HL-60 (cell line): ENCODE data around the gene ANO2.

Experiments
- DNase-seq, 2 experiments: peaks; one replicate each; pipeline ENCODE4 v3.0.0-alpha.2; 2010 to 2020; ENCODE audit warnings: low read depth in 1 of 2, low spot score in 1 of 2
- H3K27ac ChIP-seq: fragments of 250-450 bp; sonication (Bioruptor Pico); replicated peaks from 2 replicates; pipeline ENCODE4 v1.5.1; 2020; ENCODE audit warnings: mild to moderate bottlenecking, moderate library complexity
- H3K27me3 ChIP-seq: fragments of 250-450 bp; sonication (Bioruptor Pico); 2 replicates; pipeline ENCODE4 v1.5.1; 2021; ENCODE audit warnings: mild to moderate bottlenecking, moderate library complexity; ENCODE audit not compliant: insufficient read depth, poor library complexity, severe bottlenecking
- H3K4me3 ChIP-seq: replicated peaks from 2 replicates; pipeline ENCODE4 v1.5.1; 2011; ENCODE audit warnings: mild to moderate bottlenecking, control low read depth, low read length; ENCODE audit not compliant: insufficient read depth
- CTCF ChIP-seq: IDR thresholded peaks from one replicate; pipeline ENCODE4 v1.5.1; 2011; ENCODE audit warnings: low read length, control low read depth, inconsistent platforms; ENCODE audit not compliant: insufficient read depth
- GABPA ChIP-seq: IDR thresholded peaks from 2 replicates; pipeline ENCODE4 v1.6.1; 2012; ENCODE audit warnings: low read depth
- POLR2AphosphoS5 ChIP-seq: IDR thresholded peaks from 2 replicates; pipeline ENCODE4 v1.6.1; 2012; ENCODE audit warnings: low read depth
- SPI1 ChIP-seq: IDR thresholded peaks from 2 replicates; pipeline ENCODE4 v1.6.1; 2012; ENCODE audit warnings: low read depth, mild to moderate bottlenecking, borderline replicate concordance
- TF ChIP-seq, protein P1 (sequence below): IDR thresholded peaks from 2 replicates; pipeline ENCODE4 v1.6.1; 2012; ENCODE audit warnings: low read depth; ENCODE audit not compliant: insufficient replicate concordance

ANO2 gene

GRCh38 chr12:5620896-5621295 is 324.2 kb downstream of the ANO2 start:
- Histone ChIP-seq H3K27me3 (no peaks in the 10 kb centered on the region), H3K4me3 (no peak overlapping the region), H3K27ac (no peak overlapping the region)
- DNase-seq, result no peak
- TF ChIP-seq GABPA (no peak), CTCF (no peak), POLR2AphosphoS5 (no peak), SPI1 (no peak)
- TF ChIP-seq, protein P1, sequence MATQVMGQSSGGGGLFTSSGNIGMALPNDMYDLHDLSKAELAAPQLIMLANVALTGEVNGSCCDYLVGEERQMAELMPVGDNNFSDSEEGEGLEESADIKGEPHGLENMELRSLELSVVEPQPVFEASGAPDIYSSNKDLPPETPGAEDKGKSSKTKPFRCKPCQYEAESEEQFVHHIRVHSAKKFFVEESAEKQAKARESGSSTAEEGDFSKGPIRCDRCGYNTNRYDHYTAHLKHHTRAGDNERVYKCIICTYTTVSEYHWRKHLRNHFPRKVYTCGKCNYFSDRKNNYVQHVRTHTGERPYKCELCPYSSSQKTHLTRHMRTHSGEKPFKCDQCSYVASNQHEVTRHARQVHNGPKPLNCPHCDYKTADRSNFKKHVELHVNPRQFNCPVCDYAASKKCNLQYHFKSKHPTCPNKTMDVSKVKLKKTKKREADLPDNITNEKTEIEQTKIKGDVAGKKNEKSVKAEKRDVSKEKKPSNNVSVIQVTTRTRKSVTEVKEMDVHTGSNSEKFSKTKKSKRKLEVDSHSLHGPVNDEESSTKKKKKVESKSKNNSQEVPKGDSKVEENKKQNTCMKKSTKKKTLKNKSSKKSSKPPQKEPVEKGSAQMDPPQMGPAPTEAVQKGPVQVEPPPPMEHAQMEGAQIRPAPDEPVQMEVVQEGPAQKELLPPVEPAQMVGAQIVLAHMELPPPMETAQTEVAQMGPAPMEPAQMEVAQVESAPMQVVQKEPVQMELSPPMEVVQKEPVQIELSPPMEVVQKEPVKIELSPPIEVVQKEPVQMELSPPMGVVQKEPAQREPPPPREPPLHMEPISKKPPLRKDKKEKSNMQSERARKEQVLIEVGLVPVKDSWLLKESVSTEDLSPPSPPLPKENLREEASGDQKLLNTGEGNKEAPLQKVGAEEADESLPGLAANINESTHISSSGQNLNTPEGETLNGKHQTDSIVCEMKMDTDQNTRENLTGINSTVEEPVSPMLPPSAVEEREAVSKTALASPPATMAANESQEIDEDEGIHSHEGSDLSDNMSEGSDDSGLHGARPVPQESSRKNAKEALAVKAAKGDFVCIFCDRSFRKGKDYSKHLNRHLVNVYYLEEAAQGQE, result no peak

DNA sequence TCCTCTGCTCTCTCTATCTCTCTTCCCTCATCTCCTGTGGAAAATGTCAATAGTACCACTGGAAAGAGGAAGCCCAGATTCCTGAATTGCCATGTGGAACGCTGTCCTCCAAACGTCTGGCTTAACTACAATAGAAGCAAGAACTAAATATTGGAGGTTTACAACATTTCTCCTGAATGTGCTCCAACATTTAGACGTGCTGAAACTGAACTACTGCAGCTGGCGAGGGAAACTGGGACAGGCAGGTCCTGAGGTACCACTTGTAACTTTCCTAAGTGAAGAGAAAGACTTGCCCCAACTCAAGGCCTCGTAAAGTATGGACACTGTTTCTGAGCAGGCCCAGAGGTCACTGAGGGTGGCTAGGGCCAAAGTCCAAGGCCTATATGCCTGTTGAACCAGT is 325.4 kb downstream of the ANO2 start:
- Histone ChIP-seq H3K27me3 (no peaks in the 10 kb centered on the region), H3K27ac (no peak overlapping the region), H3K4me3 (no peak overlapping the region)
- TF ChIP-seq GABPA, result no peak
- no peak for TF ChIP-seq POLR2AphosphoS5
- TF ChIP-seq, protein P1, result no peak
- no peak for TF ChIP-seq SPI1
- no peak for TF ChIP-seq CTCF
- DNase-seq, result no peak

DNA sequence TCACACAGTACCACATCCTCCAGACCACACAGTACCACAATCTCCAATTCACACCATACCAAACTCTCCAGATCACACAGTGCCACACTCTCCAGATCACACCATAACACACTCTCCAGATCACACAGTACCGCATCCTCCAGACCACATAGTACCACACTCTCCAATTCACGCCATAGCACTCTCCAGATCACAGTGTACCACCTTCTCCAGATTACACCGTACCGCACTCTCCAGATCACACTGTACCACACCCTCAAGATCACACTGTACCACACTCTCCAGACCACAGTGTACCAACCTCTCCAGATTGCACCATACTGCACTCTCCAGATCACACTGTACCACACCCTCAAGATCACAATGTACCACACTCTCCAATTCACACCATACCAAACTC is 328.2 kb downstream of the ANO2 start:
- H3K4me3 ChIP-seq, result no peak overlapping the region
- TF ChIP-seq POLR2AphosphoS5, result no peak
- no peak for TF ChIP-seq GABPA
- no peak for TF ChIP-seq SPI1
- TF ChIP-seq, protein P1, result no peak
- no peak for TF ChIP-seq CTCF
- H3K27ac ChIP-seq, result no peak overlapping the region
- no peak for DNase-seq
- no peaks in the 10 kb centered on the region for H3K27me3 ChIP-seq
